Urinary bladder (tissue), 4 donors: ENCODE data around the gene CCDC146. TPM values are rescaled to one million over a fixed set of nuclear protein-coding genes. Genes with fewer than 3 reads are reported as not detected.
"Not testable (repeated sequence)": the region's sequence is repeated elsewhere in the genome, so short reads cannot be mapped to it uniquely, and the experiment has no call there.

Experiments used
- DNase-seq: peaks from one replicate; pipeline ENCODE4 v3.0.0-alpha.2; 2015; ENCODE audit errors: extremely low spot score
- H3K27ac ChIP-seq: one replicate; pipeline ENCODE4 v1.5.1; 2013; ENCODE audit warnings: low read depth, mild to moderate bottlenecking, moderate library complexity
- H3K36me3 ChIP-seq: one replicate; pipeline ENCODE4 v1.6.1; 2013; ENCODE audit warnings: mild to moderate bottlenecking, moderate library complexity; ENCODE audit not compliant: insufficient read depth
- H3K4me1 ChIP-seq: one replicate; pipeline ENCODE4 v1.6.1; 2013; ENCODE audit warnings: mild to moderate bottlenecking, moderate library complexity; ENCODE audit not compliant: insufficient read depth
- H3K4me3 ChIP-seq: one replicate; pipeline ENCODE4 v1.5.1; 2013; ENCODE audit warnings: low read depth, low read length
- WGBS: extraction: QIAGEN DNeasy Blood & Tissue Kit; methylation state at CpG from one replicate; pipeline ENCODE4 v1.1.7; 2013; 5-methylcytosine and 5-hydroxymethylcytosine counted together
- polyA plus RNA-seq: library from polyadenylated mRNA; stranded (reverse); fragments of 200-250 nt; gene quantifications from one replicate; pipeline ENCODE4 v1.2.3, GENCODE V29; 2013
- total RNA-seq: library from RNA; depleted of rRNA; stranded (reverse); fragments of >200 nt; gene quantifications from one replicate; pipeline ENCODE4 v1.2.3, GENCODE V29; 2014
- donor health status: healthy with polysubstance abuse.
- donor health status: healthy.

Gene CCDC146
- total and polyA plus RNA-seq, 2 donors, result 6.6 to 25.7 TPM

DNA sequence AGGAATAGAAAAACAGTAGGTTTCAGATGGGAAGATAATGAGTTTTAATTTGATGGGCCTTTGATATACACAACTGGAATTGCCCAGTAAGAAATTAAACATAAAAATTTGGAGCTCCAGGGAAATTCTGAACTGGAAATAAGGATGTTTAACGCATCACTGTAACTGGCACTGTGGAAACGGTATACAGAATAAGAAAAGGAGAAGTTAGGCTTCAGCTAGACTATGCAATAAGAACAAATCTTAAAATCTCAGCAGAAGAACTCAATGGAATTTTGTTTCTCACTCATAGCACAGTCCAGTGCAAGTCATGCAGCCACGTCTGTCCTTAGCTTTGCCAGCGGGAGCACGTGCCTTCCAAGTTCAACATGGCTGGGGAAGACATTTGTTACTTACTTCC is 130.1 kb downstream of the CCDC146 start:
- H3K27ac ChIP-seq, result no peak overlapping the region

DNA sequence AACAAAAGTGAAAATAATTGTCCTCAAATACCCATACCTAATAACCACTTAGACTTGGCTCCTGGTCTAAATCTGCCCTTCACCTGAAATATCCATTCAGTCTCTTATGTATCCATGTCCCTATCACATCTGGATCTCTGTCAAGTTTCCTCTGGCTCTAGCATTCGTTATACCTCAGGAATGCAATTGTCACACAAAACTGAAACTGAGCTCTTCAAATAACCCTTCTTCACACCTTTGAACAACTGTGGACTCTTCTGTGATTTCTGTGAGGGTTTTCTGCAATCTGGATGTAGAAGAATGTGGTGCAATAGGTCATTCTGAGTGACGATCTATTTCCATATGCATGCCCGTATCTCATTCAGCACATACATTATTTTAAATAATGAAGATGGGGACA is 130.7 kb downstream of the CCDC146 start:
- Histone ChIP-seq H3K36me3 (peaks cover 2% of the 10 kb centered on the region), H3K4me1 (no peaks in the 10 kb centered on the region), H3K27ac (no peak overlapping the region), H3K4me3 (no peak overlapping the region)
- DNase-seq, result no peak
- 73% methylated on average over 3 of the region's 3 CpGs for WGBS

More for the DNA sequence above, 130.1 kb downstream of the CCDC146 start:
- H3K4me3 ChIP-seq, result no peak overlapping the region
- H3K36me3 ChIP-seq, result peaks cover 2% of the 10 kb centered on the region
- H3K4me1 ChIP-seq, result no peaks in the 10 kb centered on the region
- DNase-seq, result no peak
- 78% methylated on average over 5 of the region's 5 CpGs for WGBS

DNA sequence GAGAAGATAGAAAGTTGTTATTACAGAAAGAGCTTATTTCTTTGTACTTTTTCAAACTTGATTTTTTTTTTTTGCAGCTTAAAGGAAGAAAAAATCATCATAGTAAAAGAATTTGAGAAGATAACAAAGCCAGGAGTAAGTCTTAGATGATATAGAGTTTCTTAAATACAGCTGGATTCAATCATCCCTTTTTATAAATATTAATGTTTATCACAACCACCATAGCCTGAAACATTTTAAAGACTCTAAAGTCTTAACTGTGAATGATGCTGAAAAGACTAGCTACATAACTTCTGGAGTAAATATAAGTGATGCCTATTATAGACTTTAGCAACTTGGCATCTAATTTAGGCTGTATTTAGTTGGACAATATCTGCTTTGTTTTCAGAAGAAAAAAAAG is 132.0 kb downstream of the CCDC146 start:
- H3K36me3 ChIP-seq, result peaks cover 2% of the 10 kb centered on the region
- no peak for DNase-seq
- no peak overlapping the region for H3K27ac ChIP-seq
- H3K4me3 ChIP-seq, result no peak overlapping the region
- no peaks in the 10 kb centered on the region for H3K4me1 ChIP-seq

DNA sequence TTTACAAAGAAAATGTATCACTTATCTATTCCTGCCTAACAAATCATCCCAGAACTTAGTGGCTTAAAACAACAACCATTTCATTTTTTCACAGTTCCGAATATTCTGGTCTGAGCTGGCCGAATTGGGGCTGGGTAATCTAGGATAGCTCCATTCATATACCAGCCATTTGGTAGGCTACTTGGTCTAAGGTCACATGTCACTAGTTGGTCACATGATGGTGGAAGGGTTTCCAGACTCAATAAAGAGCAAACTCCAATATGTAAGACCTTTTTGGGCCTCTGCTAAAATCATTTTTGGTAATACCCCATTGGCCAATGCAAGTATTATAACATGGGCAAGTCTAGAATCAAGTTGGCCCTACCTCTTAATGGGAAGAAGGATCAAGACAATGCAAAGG is 132.5 kb downstream of the CCDC146 start:
- Histone ChIP-seq H3K36me3 (peaks cover 2% of the 10 kb centered on the region), H3K4me1 (no peaks in the 10 kb centered on the region), H3K4me3 (no peak overlapping the region), H3K27ac (no peak overlapping the region)
- no peak for DNase-seq
- WGBS, result 42% methylated on average over 2 of the region's 2 CpGs

DNA sequence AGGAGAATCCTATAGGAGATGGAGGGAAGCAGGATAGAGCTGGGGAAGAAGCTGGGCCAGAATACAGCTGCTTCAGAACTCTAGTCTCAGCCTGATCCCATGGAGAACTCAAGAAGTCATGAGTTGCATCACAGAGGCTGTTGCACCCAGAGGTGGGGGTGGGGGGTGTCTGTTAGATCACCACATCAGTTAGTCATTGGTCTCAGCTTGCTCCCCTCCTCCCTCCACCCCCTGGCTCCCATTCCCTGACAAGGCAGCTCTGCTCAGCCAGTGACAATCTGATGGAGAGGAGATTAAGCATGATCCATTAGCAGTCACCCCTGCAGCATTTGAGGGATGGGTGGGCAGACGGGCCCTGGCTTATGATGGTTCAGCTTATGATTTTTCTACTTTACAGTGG is 135.6 kb downstream of the CCDC146 start:
- Histone ChIP-seq H3K4me1 (no peaks in the 10 kb centered on the region), H3K27ac (no peak overlapping the region), H3K36me3 (no peaks in the 10 kb centered on the region), H3K4me3 (no peak overlapping the region)
- no peak for DNase-seq
- WGBS, result 91% methylated on average over 1 of the region's 1 CpG

DNA sequence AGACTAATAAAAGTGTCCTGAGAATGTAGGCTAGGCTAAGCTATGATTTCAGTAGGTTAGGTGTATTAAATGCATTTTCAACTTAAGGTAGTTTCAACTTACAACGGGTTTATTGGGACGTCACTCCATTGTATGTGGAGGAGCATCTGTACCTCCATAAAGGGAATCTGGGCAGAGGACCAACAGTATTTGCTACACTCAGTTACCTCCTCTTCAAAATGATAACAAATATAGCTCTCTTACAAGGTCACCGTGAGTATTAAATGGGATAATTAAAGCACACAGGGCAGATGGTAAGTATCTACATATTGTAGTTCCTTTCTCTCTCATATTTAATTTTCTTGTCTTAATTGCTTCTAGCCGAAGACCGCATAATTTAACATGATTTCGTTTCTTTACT is 136.2 kb downstream of the CCDC146 start:
- WGBS, result 77% methylated on average over 6 of the region's 6 CpGs

DNA sequence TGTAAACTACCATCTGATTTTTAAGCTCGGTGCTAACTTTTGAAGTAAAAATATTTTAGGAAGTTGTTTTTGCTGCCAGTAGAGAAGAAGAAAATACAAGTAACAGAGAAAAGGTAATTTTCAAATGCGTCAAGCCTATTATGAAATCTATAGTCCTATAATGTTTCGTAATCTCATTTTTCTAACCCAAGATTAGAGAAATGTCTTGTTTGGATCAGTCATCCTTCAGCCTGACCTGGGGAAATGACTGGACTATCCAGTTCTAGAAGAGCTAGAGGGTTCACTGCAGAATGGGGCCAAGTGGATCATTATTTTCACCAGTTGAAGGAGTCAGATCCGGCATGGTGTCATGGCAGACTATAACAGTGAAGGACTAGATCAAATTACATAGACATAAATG is 139.9 kb downstream of the CCDC146 start:
- no peak overlapping the region for H3K27ac ChIP-seq
- 95% methylated on average over 4 of the region's 4 CpGs for WGBS
- DNase-seq, result no peak
- no peaks in the 10 kb centered on the region for H3K36me3 ChIP-seq
- H3K4me1 ChIP-seq, result no peaks in the 10 kb centered on the region
- H3K4me3 ChIP-seq, result no peak overlapping the region

More for the DNA sequence above, 136.2 kb downstream of the CCDC146 start:
- H3K4me1 ChIP-seq, result no peaks in the 10 kb centered on the region
- DNase-seq, result no peak
- H3K4me3 ChIP-seq, result no peak overlapping the region
- no peaks in the 10 kb centered on the region for H3K36me3 ChIP-seq
- no peak overlapping the region for H3K27ac ChIP-seq

DNA sequence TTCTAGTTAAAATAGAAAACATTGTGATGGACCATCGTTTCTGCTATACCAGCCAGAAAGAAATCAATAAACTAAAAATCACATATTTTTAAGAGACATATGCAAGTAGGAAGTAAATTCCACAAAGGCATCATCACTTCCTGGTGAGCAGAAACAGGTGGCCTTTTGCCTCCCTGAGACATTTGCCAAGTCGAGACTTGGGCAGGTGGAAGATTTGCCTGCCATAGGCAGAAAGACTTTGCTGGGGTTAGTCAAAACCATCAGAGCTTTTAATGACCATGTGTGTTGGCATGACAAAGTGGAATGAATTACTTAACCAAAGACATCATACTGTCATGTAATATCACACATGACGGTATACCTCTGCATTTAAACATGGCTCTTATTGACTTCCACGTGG is 143.3 kb downstream of the CCDC146 start:
- no peak overlapping the region for H3K4me3 ChIP-seq
- H3K4me1 ChIP-seq, result no peaks in the 10 kb centered on the region
- no peak overlapping the region for H3K27ac ChIP-seq
- DNase-seq, result no peak
- H3K36me3 ChIP-seq, result no peaks in the 10 kb centered on the region
- WGBS, result 78% methylated on average over 4 of the region's 4 CpGs

DNA sequence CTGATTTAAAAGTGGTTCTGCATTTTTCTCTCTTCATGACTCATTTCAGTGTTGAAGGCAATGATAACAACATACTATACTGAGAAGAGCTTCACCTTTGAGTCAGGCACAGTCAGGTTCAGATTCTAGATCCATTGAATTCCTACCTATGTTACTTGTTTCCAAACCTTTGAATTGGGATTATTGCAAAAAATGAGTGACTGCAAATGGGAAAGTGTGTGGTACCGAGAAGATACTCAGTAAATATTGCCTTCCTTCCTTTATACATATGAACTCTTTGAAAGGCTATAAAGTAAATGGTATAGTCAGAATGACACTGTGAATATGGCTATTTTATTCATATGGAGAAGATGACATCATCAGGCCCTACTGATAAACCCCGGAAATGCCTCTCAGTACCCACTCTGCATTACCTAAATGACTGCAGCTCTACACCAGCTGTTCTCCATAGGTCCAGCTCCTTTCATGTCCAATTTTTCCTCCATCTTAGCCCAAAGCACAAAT is 143.9 kb downstream of the CCDC146 start:
- Histone ChIP-seq H3K4me1 (no peaks in the 10 kb centered on the region), H3K27ac (no peak overlapping the region), H3K4me3 (no peak overlapping the region), H3K36me3 (no peaks in the 10 kb centered on the region)
- 92% methylated on average over 2 of the region's 2 CpGs for WGBS
- DNase-seq, result no peak

DNA sequence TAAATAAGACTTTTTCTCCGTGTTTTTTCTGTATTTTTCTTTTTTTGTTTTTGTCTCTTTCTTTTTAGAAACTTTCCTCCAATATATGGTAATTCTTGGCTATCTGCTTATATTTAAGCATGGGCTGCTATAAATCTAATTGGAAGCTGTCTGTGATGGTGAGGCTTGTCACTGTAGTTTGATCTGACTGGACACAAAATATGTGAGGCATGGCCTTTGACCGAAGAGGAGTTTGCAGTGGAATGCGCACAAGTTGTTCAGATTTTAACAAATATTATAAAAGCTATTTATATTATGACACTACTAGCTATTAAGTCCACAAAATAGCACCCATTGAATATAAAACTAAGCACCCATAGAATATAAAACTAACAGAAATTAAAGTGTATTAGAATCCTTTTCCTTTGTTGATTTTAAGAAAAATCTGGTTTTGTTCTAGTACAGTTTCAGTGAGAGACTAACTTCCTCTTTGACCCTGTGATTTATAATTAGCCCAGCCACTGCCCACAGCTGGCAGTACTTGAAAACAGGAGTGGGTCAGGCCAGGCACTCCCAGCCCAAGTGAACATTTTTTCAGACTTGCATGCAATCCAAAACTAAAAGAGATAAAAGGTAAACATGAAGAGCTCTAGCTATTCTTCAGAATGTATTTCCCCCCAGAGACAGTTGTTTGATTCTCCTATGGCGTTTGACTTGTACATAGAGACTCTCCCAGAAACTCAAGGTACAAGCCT is 147.1 kb downstream of the CCDC146 start:
- Histone ChIP-seq H3K36me3 (no peaks in the 10 kb centered on the region), H3K4me1 (no peaks in the 10 kb centered on the region), H3K4me3 (no peak overlapping the region), H3K27ac (no peak overlapping the region)
- no peak for DNase-seq
- WGBS, result 68% methylated on average over 4 of the region's 4 CpGs

DNA sequence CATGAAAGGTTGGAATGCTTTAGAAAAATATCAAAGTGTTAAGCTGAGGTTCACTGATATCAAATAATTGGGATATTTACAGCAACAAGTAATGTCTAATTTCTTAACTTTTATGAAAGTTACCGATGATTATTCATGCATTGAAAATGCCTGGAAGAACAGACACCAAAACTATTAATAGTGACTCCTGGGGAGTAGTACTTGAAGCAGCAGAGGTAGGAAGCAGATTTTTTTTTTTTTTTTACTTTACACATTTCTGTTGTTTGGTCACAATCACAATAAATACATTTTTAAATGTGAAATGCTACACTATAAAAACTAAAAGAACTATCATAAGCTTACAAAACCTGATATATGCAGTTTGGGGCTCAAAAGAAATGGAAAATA is 147.7 kb downstream of the CCDC146 start:
- no peaks in the 10 kb centered on the region for H3K4me1 ChIP-seq
- H3K36me3 ChIP-seq, result no peaks in the 10 kb centered on the region
- no peak overlapping the region for H3K27ac ChIP-seq
- DNase-seq, result no peak
- 62% methylated on average over 1 of the region's 1 CpG for WGBS
- H3K4me3 ChIP-seq, result no peak overlapping the region

DNA sequence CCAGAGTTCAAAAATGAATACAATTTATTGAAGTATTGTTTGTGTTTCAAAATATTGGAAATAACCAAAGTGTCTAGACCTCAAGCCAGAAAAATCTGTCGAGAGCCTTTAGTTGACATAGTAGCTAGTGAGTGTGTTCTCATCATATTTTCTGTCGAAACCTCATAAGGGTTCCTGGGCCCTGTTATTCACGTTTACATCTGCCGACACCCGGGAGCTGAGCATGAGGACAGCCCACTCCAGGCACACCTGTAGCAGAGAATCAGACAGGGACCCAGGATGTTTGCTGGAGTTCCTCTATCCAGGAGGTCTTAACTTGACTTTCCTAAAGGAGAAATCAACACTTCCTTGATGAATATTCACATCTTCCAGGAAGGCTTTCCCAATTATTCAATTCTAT is 149.4 kb downstream of the CCDC146 start:
- WGBS, result 95% methylated on average over 5 of the region's 5 CpGs
- DNase-seq, result no peak
- Histone ChIP-seq H3K36me3 (no peaks in the 10 kb centered on the region), H3K4me1 (no peaks in the 10 kb centered on the region), H3K4me3 (no peak overlapping the region), H3K27ac (no peak overlapping the region)

DNA sequence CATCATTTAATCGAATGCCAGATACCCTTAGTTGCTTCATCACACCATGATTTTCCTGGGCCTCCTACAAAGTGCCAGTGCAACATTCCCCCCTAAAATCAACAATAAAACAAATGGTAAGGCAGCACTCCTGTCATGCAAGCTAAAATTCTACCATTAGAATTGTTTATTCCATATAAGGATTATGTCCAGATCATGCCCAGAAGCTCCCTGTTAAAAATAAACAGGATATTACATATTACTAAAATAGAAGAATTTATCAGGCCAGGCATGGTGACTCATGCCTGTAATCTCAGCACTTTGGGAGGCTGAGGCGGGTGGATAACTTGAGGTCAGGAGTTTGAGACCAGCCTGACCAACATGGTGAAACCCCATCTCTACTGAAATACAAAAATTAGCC is 153.2 kb downstream of the CCDC146 start:
- H3K4me1 ChIP-seq, H3K36me3 ChIP-seq, H3K4me3 ChIP-seq, DNase-seq, H3K27ac ChIP-seq: not testable (repeated sequence)
- WGBS, result 59% methylated on average over 2 of the region's 2 CpGs

DNA sequence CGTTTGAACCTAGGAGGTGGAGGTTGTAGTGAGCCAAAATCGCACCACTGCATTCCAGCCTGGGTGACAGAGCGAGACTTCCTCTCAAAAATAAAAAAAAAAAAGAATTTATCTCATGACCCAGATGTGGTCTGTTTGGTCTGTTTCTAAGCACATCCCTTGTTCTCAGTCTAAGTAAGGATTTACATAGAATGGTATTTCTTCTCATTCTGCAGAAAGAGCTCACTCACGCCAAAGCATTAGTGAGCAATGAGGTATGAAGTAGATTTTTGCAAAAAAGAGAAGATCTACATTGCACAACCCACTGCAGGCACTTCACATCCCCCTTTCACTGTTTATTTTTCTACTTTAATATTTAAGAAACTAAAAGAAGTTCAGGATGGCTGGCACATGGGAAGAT is 153.7 kb downstream of the CCDC146 start:
- Histone ChIP-seq H3K4me1 (no peaks in the 10 kb centered on the region), H3K36me3 (no peaks in the 10 kb centered on the region), H3K27ac (no peak overlapping the region), H3K4me3 (no peak overlapping the region)
- DNase-seq, result no peak
- WGBS, result 63% methylated on average over 4 of the region's 4 CpGs
